BE2C (cell line): ENCODE data around the gene TMEM171.

Source experiments
- DNase-seq: peaks from one replicate; pipeline ENCODE4 v3.0.0-alpha.2; 2020
- H3K27me3 ChIP-seq: fragments of 250-450 bp; sonication (Bioruptor Pico); 2 replicates; pipeline ENCODE4 v1.5.1; 2020; ENCODE audit warnings: mild to moderate bottlenecking
- H3K36me3 ChIP-seq: fragments of 250-450 bp; sonication (Bioruptor Pico); 2 replicates; pipeline ENCODE4 v1.5.1; 2020; ENCODE audit warnings: mild to moderate bottlenecking
- H3K4me1 ChIP-seq: fragments of 250-450 bp; sonication (Bioruptor Pico); 2 replicates; pipeline ENCODE4 v1.5.1; 2020
- H3K4me3 ChIP-seq: 2 replicates; pipeline ENCODE4 v1.5.1; 2011; ENCODE audit warnings: low read depth, low read length
- H3K9me3 ChIP-seq: fragments of 250-450 bp; sonication (Bioruptor Pico); 2 replicates; pipeline ENCODE4 v1.5.1; 2020
- CTCF ChIP-seq: IDR thresholded peaks from 2 replicates; pipeline ENCODE4 v1.5.1; 2012; ENCODE audit warnings: mild to moderate bottlenecking, low read depth, low read length

TMEM171 gene

GRCh38 chr5:73155271-73156222, 35.2 kb downstream of the TMEM171 start:
- H3K4me1 ChIP-seq, result peaks cover 7% of the 10 kb centered on the region; the same call in 1 of the 2 replicates
- no peak for TF ChIP-seq CTCF
- H3K9me3 ChIP-seq, result no peaks in the 10 kb centered on the region
- no peaks in the 10 kb centered on the region; the same call in 1 of the 2 replicates for H3K27me3 ChIP-seq
- no peaks in the 10 kb centered on the region for H3K36me3 ChIP-seq
- H3K4me3 ChIP-seq, result no peak overlapping the region
- no peak for DNase-seq

GRCh38 chr5:73157414-73158303, 37.3 kb downstream of the TMEM171 start:
- Histone ChIP-seq H3K36me3 (no peaks in the 10 kb centered on the region), H3K4me3 (no peak overlapping the region), H3K4me1 (peaks cover 7% of the 10 kb centered on the region; the same call in 1 of the 2 replicates), H3K9me3 (no peaks in the 10 kb centered on the region), H3K27me3 (peaks cover 7% of the 10 kb centered on the region)
- no peak for DNase-seq
- TF ChIP-seq CTCF, result no peak

GRCh38 chr5:73158313-73158712, 37.9 kb downstream of the TMEM171 start:
- peak; percentile 34 for DNase-seq

GRCh38 chr5:73160239-73160671, 39.9 kb downstream of the TMEM171 start:
- peaks cover 7% of the 10 kb centered on the region; the same call in 1 of the 2 replicates for H3K4me1 ChIP-seq
- peaks cover 12% of the 10 kb centered on the region for H3K27me3 ChIP-seq
- no peaks in the 10 kb centered on the region for H3K36me3 ChIP-seq
- DNase-seq, result no peak
- H3K4me3 ChIP-seq, result no peak overlapping the region
- no peaks in the 10 kb centered on the region for H3K9me3 ChIP-seq
- TF ChIP-seq CTCF, result no peak

More at GRCh38 chr5:73158313-73158712, 37.9 kb downstream of the TMEM171 start:
- no peaks in the 10 kb centered on the region for H3K36me3 ChIP-seq
- H3K27me3 ChIP-seq, result peaks cover 7% of the 10 kb centered on the region
- no peaks in the 10 kb centered on the region for H3K9me3 ChIP-seq
- no peak for TF ChIP-seq CTCF
- no peak overlapping the region for H3K4me3 ChIP-seq
- H3K4me1 ChIP-seq, result peaks cover 7% of the 10 kb centered on the region; the same call in 1 of the 2 replicates

GRCh38 chr5:73170522-73170921, 50.1 kb downstream of the TMEM171 start:
- Histone ChIP-seq H3K36me3 (no peaks in the 10 kb centered on the region), H3K4me1 (no peaks in the 10 kb centered on the region), H3K27me3 (peaks cover 36% of the 10 kb centered on the region), H3K9me3 (no peaks in the 10 kb centered on the region), H3K4me3 (no peak overlapping the region)
- peak; percentile 71 for TF ChIP-seq CTCF
- peak; percentile 30 for DNase-seq
